ENCODE results near the gene SKI. TPM values are rescaled to one million over a fixed set of nuclear protein-coding genes. Genes with fewer than 3 reads are reported as not detected.

SKI gene
- polyA plus RNA-seq, 4 donors, result 45.4 to 62.9 (median 58.6) TPM

DNA sequence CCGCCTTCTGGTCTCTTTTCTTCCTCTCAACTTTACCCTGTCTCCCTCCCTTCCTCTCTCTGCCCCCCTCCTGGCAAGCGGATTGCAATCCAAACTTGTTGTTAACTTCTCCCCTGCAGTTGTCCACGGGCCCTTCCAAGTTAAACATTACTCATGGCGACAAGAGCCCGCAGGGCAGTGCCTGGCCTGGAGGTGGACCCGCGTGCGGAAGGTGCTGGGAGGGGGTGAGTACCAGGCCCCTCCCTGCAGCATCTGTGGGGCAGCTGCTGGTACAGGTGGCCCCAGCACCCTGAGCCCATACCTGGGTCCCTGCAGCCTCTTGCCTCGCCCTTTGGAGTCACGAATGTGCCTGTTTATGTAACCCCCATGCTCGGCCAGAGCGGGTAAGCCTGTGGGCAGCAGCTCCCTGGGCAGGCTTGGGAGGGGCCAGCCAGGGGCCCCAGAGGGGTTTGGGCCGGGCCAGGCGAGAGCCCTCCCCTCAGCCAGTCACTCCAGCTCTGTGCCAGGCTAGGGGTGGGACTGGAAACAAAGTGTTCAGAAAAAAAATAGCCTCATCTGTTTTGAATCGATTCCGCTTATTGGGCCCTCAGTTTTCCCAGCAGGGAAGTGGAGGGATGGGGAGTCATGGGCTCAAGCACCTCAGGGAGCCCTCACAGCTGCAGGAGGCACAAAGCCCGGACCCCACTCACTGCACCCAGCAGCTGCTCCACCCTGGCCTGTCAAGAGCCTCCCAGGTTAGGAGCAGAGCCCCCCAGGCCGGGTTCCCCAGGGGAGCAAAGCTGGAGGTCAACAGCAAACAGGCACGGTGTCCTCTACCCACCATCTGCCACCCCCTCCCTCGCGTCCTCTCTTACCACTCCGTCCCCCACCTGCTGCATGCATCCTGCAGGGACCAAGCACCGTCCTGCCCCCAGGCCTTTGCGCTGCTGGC, 19.5 kb upstream of the SKI start:
- DNase-seq (ENCODE audit: low read depth in 4 of 4, low spot score in 2 of 4), result no peak

GRCh38 chr1:2209400-2210083, 18.6 kb upstream of the SKI start:
- DNase-seq (ENCODE audit: low read depth in 4 of 4, low spot score in 2 of 4), result no peak

DNA sequence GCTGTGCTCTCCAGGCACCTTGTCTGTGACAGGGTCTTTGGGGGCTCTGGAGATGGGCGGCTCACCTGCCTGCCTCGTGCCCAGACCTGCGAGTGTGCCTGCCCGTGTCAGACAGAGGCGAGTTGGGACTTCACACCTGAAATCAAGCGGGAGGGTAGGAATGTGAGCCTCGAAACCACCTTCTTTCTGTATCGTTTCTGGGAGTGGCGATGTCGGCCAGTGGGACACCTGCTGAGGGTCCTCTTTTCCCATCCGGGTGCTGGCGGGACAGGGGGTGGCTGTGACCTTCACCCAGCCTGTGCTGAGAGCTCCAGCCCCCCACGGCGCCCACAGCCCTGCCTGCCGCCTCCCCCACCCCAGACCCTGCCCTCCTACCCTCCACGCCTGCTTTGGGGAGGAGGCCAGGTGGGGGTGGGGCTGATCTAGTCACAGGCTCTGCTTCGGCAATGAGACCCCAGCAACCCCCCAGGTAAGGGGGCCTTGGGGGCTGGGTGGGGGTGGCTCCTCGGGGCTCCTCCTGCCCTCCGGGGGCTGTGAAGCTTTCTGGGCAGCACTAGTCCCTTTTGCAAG, 17.9 kb upstream of the SKI start:
- DNase-seq (ENCODE audit: low read depth in 4 of 4, low spot score in 2 of 4), result no peak

DNA sequence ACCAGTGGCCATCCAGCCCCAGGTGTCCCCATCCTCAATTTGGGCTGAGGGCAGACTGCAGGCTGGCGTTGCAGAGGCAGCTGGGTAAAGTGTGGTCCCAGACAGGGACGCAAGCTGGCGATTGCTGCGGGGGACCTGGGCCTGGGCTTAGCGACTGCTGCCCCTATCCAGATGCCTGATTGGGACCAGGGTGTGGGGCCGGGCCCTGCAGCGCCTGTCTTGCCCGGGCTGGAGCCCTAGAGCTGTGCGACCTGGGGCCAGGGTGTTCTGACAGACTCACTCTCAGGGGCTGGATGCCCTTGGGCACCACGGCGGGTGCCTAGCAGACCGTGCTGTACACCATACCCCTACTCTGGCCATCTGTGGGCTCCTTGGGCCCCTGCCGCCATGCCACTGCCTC, 17.3 kb upstream of the SKI start:
- DNase-seq (ENCODE audit: low read depth in 4 of 4, low spot score in 2 of 4), result no peak

DNA sequence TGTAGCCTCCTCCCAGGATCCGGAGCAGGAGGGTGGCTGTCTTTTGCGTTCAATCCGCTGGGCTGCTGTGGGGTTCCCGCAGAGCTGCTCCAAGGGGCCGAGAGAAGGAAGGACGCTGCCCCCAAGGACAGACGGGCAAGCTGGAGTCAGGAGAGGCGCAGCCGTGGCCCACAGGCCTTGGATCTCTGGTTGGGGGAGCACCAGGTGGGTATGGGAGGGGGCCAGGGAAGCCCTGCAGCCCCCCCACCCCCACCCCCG, 15.9 kb upstream of the SKI start:
- no peak for DNase-seq (ENCODE audit: low read depth in 4 of 4, low spot score in 2 of 4)

- DNase-seq (ENCODE audit: low read depth in 4 of 4, low spot score in 2 of 4), result peak in 3 of 4 donors; percentile 84 to 93 (median 87)
Measured at GRCh38 chr1:2212532-2213491, 15.3 kb upstream of the SKI start.

DNA sequence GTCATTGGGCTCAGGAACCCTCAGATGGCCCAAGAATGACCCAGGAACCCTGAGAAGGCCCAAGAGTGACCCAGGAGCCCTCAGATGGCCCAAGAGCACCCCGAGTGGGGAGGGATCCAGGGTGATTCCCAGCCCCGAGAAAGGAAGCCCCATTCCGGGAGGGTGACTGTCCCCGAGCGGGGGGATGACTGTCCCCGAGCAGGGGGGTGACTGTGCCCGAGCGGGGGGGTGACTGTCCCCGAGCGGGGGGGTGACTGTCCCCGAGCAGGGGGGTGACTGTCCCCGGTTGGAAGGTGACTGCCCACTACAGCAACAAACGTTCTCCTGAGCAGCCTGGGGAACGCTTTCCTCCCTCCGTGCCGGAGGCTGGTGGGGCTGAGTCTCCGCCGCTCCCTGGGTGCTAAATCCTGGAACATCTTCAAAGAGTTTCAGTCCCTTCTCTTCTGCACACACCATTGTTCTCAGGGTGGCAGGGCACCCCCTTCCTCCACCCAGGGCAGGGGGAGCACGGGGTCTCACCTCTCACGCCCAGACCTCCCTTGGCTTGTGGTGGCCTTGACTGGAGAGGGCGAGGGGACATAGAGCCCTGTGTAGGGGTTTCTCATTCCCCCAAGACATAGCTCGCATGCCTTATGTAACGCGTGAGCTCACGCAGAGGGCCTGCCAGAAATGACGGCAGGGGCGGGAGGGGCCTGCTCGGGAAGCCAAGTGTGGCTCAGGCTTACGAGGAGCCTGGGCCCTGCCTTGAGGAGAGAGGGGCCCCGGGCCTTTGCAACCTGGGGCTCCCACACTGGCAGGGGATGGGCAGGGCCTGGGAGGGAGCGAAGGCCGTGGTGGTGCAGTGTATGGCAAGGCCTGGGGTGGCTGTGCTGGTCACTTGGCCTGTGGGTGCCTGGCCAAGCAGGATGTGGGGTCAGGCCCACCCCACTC, 14.3 kb upstream of the SKI start:
- DNase-seq (ENCODE audit: low read depth in 4 of 4, low spot score in 2 of 4), result no peak

- no peak for DNase-seq (ENCODE audit: low read depth in 4 of 4, low spot score in 2 of 4)
Measured at GRCh38 chr1:2214541-2215241, 13.4 kb upstream of the SKI start.

GRCh38 chr1:2215329-2215728, 12.8 kb upstream of the SKI start:
- no peak for DNase-seq (ENCODE audit: low read depth in 4 of 4, low spot score in 2 of 4)

DNA sequence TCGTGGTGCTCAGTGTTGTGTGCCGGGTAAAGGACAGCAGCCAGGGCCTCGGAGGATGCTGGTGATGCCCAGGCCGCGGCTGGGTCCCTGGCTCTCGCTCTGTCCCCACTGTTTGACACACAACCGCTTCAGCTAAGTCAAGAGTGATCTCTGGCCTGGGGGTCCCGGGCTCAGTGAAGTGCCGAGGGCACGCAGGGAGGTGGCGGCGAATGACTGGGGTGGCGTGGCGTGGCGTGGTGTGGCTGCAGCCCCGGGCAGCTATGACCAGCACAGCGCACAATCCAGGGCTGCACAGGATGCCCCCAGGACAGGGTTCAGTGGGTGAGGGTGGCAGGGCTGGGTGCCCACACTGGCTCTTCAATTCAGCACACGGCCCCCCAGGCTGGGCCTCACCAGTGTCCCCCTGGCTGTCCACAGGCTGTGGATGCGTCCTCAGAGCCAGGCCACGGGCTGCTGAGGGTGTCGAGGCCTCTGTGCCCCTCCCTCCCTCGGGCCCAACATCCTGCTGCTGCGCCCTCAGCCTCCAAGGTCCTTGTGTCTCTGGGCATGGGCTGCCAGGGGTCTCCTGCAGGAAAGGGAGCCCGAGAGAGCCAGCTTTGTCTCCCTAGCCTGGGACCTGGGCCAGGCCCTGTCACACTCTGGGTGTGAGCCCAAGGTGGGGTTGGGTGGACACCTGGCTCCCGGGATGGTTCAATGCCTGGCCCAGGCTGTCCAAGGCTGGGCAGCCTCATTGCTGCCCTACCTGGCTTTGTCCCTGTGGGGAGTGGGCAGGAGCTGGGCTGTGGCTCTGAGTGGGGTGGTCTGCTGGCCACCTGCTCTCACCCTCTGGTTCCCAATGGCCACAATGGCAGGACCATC, 12.0 kb upstream of the SKI start:
- no peak for DNase-seq (ENCODE audit: low read depth in 4 of 4, low spot score in 2 of 4)

GRCh38 chr1:2216767-2217058, 11.4 kb upstream of the SKI start:
- DNase-seq (ENCODE audit: low read depth in 4 of 4, low spot score in 2 of 4), result no peak

DNA sequence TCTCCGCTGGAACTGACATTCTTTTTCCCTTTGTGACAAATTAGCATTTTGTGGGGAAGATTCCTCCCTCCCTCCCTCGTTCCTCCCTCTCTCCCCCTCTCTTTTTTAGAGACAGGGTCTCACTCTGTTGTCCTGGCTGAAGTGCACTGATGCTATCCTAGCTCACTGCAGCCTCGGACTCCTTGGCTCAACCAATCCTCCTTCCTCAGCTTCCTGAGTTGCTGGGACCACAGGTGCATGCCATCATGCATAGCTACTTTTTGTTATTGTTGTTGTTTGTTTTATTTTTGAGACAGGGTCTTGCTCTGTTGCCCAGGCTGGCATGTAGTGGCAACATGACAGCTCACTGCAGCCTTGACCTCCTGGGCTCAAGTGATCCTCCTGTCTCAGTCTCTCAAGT, 6.8 kb upstream of the SKI start:
- DNase-seq (ENCODE audit: low read depth in 4 of 4, low spot score in 2 of 4), result no peak

- no peak for DNase-seq (ENCODE audit: low read depth in 4 of 4, low spot score in 2 of 4)
Measured at GRCh38 chr1:2224170-2224584, 3.9 kb upstream of the SKI start.

DNA sequence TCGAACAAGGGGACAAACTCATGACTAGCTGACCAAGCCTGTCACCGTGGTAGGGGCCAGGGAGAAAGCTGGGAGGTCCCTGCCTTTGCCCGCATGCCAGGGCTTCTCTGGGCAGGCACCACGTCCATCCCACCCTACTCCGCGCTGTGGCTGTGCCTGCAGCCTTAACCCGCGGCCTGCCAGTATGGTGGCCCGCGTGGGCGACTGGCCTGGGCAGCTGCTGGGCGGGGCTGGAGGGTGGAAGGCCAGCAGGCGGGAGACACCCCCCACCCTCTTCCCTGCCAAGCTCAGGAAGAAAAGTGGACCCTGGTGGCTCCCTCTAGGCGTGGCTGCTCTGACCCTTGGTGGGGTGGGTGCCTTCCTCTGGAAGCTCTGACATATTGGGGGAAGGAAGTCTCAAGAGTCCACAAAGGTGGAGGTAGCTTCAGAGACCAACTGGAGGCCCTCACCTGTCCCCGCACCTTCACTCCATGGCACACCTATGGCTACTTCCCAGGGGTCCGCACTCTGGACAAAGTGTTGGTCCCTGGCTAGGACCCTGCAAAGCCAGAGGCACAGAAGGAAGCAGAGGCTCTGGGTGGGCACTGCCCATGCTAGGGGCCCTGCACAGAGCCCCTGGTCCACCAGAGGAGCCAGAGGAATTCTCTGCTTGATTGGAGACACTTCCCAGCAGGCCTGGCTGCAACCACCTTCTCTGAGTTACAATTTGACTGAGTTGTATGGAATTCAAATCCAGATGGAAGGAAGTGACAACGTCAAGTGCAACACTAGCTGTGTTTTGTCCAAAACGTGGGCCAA, 3.3 kb upstream of the SKI start:
- no peak for DNase-seq (ENCODE audit: low read depth in 4 of 4, low spot score in 2 of 4)

DNA sequence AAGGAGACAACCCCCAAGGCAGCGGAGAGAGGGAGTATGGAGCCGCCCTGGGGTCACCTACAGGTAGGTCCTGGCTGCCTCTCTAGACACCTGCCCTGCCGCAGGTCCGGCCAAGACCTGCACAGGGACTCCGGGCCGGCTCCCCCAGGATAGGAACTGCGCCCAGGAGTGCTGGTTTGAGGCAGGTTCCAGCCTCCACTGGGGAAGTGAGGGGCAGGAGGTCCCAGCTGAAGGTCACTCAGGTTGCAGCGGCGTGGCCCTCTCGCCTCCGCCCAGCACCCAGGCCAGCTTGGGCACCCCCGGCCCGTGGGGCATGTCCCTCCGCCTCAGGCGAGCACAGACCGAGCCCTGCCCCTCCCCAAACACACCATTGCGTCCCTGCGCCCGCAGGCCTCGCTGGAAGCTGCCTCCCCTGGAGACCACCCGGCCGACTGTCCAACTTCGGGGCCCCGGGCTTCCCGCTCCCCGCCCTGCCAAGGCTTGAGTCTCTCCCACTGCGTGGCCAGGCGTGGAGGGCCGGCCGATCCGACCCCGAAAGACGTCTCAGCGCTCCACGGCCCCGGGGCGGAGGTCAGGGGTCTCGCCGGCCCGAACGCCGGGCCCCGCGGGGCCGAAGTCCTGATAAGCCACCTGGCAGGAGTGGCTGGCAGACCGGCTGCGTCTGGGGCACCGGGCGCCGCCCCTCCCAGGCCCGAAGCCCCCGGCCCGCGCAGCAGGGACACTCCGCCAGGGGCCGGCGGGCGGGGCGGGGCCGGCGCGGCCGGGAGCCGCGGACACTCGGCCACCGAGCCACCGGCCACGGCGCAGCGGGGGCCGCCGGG, 1.4 kb upstream of the SKI start:
- DNase-seq (ENCODE audit: low read depth in 4 of 4, low spot score in 2 of 4), result no peak

DNA sequence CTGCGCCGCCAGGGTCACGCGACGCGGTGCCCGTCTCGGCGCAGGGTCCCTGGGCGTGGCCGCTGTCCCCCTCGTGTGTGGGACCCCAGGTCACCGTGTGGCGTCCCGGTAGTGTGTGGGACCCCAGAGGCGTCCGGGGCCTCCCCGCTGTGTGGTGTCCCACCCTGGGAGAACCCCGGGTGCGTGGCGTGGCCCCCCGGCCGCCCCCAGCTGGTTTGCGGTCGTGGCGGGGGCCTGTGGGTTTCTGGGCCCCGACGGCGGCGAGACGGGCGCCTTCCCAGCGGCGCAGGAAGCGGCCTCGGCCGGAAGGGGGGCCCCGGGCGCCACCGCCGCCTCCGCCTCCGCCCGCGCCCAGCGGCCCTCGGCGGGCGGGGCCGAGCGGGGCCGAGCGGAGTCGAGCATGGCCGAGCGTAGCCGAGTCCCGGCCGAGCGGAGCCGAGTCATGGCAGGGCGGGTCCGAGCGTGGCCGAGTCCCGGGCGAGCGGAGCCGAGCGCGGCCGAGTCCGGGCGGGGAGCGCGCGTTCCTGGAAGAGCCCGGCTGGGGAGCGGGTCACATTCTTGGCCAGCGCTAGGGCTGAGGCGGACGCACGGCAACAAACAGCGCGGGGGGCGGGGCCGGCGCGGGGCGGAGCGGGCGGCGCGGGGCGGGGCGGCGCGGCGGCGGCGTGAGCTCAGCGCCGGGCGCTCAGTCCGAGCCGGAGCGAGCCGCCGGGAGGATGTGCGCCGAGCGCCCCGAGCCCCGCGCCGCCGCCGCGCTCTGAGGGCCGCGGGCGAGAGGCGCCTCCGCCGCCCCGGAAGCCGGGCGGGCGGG, 568 bp upstream of the SKI start:
- DNase-seq (ENCODE audit: low read depth in 4 of 4, low spot score in 2 of 4), result peak in 3 of 4 donors; percentile 92 to 95 (median 94)

All from left renal cortex interstitium (tissue), 4 donors.